NT2/D1 (cell line): ENCODE measurements around the gene GLIS1.

ENCODE experiments used
- SUZ12 ChIP-seq: IDR thresholded peaks from 2 replicates; pipeline ENCODE4 v1.6.1; 2011; ENCODE audit not compliant: insufficient read length, insufficient read depth; ENCODE audit errors: extremely low read depth
- YY1 ChIP-seq: IDR thresholded peaks from 2 replicates; pipeline ENCODE4 v1.6.1; 2011; ENCODE audit not compliant: insufficient read length, insufficient read depth

DNA sequence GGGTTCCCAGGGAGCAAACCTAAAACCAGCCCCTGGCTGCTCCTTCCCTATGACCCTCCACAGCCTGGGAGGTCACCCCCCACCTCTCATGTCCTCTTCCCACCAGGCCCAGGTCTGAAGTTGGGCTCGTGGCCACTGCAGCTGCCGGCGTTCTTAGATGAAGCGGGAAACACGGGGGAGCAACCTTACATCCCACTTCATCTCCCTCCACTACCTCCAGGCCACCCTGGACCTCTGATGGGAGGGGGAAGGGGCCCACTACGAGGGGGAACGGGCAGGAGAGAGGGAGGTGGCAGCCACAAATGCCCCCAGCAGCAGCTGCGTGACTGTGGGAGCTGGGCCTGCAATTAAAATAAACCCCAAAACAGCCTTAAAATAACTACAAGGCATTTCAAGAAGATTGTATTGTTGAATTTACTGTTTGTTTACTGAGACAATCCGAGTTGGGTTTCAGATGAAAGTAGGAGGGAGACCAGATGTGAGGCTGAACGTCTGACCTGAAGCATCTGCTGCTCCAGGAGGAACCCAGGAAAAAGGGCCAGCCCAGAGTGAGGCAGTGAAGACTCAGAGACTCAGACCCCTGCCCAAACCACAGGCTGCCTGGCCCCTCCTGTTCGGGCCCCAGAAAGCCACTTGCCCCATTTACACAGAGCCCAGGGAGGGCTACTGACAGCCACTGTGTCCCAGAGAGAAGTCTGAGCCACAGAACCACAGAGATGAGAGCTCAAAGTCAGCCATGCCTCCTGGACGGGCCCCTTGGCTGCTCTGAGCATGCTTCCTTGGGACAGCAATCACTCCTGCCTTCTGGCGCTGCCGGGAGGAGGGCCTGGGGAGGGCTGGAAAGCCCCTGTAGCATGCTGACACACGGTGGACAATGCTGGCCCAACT, 59.8 kb downstream of the GLIS1 start:
- TF ChIP-seq YY1 (no peak), SUZ12 (no peak)
